GM13976 (cell line): Measurements from ENCODE around the gene KCNMB2.

ENCODE experiments used
- DNase-seq: peaks from one replicate; pipeline ENCODE4 v3.0.0; 2012; ENCODE audit warnings: low spot score
- CTCF ChIP-seq: IDR thresholded peaks from 2 replicates; pipeline ENCODE4 v1.5.1; 2012; ENCODE audit warnings: borderline replicate concordance, mild to moderate bottlenecking; ENCODE audit not compliant: insufficient read depth; ENCODE audit errors: extremely low read depth, missing control alignments, control extremely low read depth
- in situ Hi-C: fragments of 300-500 bp; cut with MboI; formaldehyde crosslinking; loops from one replicate; pipeline ENCODE4 v1.12.0; 2022; ENCODE audit warnings: low sequenced_read_pairs, mixed read lengths, inconsistent platforms; ENCODE audit not compliant: unreplicated experiment

KCNMB2 gene

GRCh38 chr3:178536211-178537079, at the start of gene KCNMB2:
KCNMB2 (plus strand) TSS chr3:178536436.
- in situ Hi-C loops, result no loop called here
- TF ChIP-seq CTCF, result no peak
- no peak for DNase-seq

- TF ChIP-seq CTCF, result no peak
- in situ Hi-C loops, result no loop called here
These were observed 49.3 kb upstream of the KCNMB2 start for GRCh38 chr3:178486903-178487302.

DNA sequence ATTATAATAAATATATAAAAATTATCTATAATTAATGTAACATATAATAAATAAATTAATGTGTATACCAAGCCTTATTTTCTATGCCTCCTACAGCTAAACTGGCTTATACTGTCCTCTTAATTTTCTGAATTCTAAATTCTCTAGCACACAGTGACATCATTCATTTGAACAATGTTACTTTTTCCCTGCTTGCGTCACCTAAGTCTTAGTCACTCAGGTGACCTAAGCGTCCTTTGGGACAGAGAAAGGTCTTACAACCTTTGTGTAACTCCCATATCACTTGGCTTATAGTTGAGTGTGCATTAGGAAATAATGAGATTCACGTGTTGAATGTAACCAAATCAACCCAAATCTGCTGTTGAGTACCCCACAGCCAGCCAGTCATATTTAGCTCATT, 48.5 kb upstream of the KCNMB2 start:
- DNase-seq, result no peak
- TF ChIP-seq CTCF, result no peak
- in situ Hi-C loops, result no loop called here

More at GRCh38 chr3:178486903-178487302, 49.3 kb upstream of the KCNMB2 start:
- no peak for DNase-seq

DNA sequence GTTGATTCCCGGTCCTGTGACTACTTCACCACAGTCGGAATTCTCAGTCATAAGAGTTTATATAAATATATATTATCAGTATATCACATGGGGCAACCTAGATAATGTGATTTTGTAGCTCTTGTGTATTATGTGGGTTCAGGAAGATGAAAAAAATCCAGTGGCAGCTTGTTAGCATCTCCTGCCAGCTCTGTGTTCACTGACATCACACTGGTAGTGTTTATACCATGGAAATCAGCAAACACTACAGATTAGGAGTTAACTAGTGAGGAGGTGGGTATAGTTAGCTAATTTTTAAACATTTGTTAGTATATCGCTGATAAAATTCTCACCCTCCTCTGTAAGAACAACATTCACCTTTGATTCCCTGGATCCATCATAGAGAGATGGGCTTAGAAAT, 44.5 kb upstream of the KCNMB2 start:
- in situ Hi-C loops, result no loop called here
- DNase-seq, result no peak
- no peak for TF ChIP-seq CTCF

DNA sequence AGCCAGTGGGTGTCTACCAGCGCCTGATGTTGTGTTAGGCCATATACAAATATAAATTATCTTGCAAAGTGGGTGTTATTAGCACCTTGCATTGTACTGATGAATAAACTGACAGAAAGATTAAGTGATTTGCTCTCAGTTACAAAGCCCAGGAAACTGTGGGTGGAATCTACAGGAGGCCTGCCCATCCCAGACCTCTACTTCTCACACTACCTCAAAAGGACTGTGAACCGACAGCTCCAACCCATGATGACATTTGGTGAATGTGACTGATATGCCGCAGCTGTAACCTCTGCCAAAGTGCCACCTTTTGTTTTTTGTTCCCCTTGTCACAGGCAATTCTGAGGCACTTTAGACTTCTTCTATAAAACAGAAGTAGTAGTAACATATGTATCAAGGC, 43.7 kb upstream of the KCNMB2 start:
- TF ChIP-seq CTCF, result no peak
- DNase-seq, result no peak
- in situ Hi-C loops, result no loop called here

- in situ Hi-C loops, result no loop called here
These were observed 41.9 kb upstream of the KCNMB2 start for GRCh38 chr3:178494386-178494785.

More at GRCh38 chr3:178494386-178494785, 41.9 kb upstream of the KCNMB2 start:
- no peak for DNase-seq
- TF ChIP-seq CTCF, result no peak
